ENCODE data around the gene PPTC7.
"Not testable (repeated sequence)": the region's sequence is repeated elsewhere in the genome, so short reads cannot be mapped to it uniquely, and the experiment has no call there.

Gene PPTC7

GRCh38 chr12:110561471-110562201, 21.5 kb downstream of the PPTC7 start:
- DNase-seq (ENCODE audit: low read depth): no peak

GRCh38 chr12:110560946-110561345, 22.2 kb downstream of the PPTC7 start:
- no peak for DNase-seq (ENCODE audit: low read depth)

DNA sequence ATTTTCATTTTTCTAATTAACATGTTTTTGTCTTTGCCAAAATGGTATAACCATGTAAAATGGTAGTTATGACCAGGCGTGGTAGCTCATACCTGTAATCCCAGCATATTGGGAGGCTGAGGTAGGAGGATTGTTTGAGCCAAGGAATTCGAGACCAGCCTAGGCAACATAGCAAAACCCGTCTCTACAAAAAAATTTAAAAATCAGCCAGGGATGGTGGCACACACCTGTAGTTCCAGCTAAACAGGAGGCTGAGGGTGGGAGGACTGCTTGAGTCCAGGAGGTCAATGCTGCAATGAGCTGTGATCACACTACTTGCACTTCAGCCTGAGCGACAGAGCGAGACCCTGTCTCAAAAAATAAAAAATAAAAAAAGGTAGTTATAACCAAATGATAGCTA, 23.1 kb downstream of the PPTC7 start:
- DNase-seq (ENCODE audit: low read depth): no peak

DNA sequence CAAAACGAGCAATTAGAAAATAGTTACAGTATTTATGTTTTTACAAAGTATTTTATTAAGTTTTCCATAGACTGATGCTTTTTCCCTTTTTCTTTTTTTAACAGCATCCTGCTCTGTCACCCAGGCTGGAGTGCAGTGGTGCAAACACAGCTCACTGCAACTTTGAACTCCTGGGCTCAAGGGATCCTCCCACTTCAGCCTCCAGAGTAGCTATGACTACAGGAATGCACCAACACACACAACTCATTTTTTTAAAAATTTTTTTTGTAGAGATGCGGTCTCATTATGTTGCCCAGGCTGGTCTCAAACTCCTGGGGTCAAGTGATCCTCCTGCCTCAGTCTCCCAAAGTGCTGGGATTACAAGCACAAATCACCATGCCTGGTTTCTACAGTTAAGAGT, 24.2 kb downstream of the PPTC7 start:
- not testable (repeated sequence) for DNase-seq (ENCODE audit: low read depth)

- no peak for DNase-seq (ENCODE audit: low read depth)
Observed at GRCh38 chr12:110557300-110557699, 25.8 kb downstream of the PPTC7 start.

DNA sequence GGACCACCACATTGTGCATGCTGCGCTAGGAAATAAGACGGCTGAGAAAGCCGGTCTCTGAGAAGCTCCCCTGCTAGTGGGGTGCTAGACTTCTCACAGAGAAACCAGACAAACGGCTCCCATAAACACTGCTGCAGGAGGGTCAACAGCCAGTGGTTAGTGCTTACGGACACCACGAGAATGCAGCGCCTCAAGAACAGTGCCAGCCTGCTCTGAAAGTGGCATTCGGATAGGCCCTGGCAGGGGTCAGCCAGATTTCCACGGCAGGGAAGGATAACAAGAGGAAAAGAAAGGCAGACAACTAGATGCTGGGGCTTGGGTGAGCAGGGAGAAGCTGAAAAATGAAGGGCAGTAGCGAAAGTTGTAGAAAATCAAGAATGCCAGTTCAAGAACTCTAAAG, 26.4 kb downstream of the PPTC7 start:
- DNase-seq (ENCODE audit: low read depth): no peak

DNA sequence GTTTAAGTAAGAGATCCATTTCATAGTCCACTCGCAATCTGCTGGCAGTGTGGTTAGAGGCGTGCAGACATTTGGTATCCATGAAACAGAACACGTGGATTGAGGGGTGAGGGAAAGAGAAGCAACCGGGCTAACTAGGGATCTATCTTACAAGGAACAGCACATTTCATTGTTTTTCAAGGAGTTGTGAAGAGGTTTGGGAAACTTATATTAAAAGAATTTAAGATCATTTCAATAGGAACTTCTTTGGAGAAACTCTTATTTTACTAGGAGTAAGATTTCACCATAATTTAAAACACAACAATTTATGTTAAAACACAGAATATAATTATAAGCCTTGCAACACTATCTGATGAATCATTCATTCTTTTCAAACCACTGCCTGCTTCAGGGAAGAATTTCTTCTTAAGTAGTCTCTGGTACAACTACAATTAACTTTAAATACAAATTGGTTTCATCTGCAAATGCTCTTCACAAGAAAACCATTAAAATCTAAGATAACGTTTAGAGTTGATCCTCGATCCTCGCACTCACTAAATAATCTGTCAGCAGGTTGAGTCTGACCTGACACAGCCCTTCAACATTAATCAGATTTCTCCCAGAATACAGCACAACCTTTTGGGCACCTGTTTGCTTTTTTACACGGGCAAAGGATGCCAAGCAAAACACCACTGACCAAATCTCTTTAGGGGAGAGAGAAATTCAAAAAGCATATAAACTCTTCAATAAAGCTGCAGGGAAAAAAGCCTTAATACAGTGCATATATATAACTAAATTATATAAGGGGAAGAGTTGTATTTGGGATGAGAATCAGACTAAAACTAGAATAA, 27.3 kb downstream of the PPTC7 start:
- DNase-seq (ENCODE audit: low read depth): no peak

- no peak for DNase-seq (ENCODE audit: low read depth)
Observed at GRCh38 chr12:110554184-110554583, 28.9 kb downstream of the PPTC7 start.

DNA sequence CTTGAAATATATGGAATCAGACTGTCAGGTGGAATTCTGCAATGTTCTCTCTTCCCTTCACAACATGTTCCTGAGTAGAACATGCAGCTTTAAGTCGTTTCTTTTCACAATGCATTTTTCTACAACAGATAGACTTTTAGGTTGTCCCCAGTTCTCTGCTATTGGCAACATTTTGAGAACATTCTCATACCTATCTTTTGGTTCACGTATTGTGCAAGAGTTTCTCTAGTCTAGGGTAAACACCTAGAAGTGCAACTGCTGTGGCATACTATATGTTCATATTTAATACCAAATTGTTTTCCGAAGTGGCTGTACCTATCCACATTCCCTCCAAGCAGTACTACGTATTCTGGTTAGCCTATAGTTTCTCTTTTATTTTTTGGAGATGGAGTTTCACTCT, 32.1 kb downstream of the PPTC7 start:
- no peak for DNase-seq (ENCODE audit: low read depth)

- no peak for DNase-seq (ENCODE audit: low read depth)
Observed at GRCh38 chr12:110549716-110550115, 33.4 kb downstream of the PPTC7 start.

- no peak for DNase-seq (ENCODE audit: low read depth)
Observed at GRCh38 chr12:110548678-110549077, 34.4 kb downstream of the PPTC7 start.

DNA sequence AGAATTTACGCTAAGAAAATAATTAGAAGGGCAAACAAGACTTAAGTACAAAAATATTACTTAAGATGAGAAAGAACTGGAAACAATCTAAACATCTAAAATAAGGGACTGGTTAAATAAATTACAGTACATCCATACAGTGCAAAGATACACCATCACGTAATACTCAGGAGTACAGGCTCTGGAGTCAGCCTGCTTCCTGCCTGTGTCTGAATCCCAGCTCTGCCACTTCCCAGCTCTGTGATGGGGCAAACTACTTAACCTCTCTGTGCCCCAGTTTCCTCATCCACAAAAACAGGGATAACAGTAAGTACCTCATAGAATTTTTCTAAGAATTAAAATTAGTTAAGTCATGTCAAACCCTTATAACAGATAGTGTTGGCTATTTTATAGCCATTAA, 36.0 kb downstream of the PPTC7 start:
- DNase-seq (ENCODE audit: low read depth): no peak

DNA sequence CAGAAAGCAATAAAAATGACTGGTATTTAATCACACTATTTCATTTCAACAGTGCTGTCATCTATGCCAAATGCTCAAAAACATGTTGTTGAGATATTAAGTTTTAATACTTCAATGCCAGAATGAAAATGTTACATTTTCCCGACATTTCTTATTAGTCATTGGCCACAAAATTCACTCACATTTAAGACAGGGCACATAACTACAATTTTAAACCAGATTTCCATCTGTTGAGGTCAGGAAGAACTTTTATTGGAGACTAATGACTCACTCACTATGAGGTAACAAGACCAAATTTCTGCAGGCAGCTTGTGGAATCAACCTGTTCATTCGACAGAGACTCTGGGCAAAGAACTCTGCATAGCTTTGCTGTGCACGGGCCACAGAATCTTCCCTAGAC, 36.8 kb downstream of the PPTC7 start:
- no peak for DNase-seq (ENCODE audit: low read depth)

DNA sequence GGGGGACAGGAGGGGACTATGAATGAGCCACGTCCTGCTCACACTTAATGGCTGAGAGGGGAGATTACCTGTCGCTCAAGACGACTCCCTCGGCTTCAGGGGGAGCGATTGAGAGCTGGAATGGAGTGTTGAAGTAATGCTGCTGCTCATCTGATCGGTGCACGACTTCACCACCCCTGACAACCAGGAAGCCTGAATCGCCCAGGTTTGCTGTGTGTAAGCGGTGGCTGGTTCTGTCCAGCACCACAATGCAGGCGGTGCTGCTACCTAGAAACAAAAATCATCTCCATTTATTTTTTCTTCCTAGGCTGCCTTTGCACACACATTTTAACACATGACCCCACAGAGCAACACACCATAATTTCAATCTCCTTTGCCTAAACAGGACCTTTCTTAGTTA, 37.3 kb downstream of the PPTC7 start:
- DNase-seq (ENCODE audit: low read depth): no peak

GRCh38 chr12:110545259-110545658, 37.9 kb downstream of the PPTC7 start:
- not testable (repeated sequence) for DNase-seq (ENCODE audit: low read depth)

DNA sequence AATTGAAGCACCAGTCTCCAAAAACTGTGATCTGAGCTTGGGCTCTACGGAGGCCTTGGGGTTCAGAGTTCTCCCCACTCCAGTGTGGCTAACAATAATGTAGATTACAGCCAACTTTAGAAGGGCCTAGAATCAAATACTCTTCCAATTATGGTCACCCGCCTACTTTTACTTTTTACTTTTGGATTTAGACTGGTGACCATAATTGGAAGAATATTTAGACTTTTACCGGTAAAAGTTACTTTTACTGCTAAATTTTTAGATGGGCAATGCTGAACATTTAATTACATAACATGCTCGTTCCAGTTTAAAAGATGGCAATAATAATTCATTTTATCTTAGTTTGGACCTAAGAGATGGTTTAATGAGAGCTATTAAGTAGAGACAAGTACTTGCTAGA, 39.2 kb downstream of the PPTC7 start:
- DNase-seq (ENCODE audit: low read depth): no peak

- no peak for DNase-seq (ENCODE audit: low read depth)
Observed at GRCh38 chr12:110543252-110543959, 39.7 kb downstream of the PPTC7 start.

DNA sequence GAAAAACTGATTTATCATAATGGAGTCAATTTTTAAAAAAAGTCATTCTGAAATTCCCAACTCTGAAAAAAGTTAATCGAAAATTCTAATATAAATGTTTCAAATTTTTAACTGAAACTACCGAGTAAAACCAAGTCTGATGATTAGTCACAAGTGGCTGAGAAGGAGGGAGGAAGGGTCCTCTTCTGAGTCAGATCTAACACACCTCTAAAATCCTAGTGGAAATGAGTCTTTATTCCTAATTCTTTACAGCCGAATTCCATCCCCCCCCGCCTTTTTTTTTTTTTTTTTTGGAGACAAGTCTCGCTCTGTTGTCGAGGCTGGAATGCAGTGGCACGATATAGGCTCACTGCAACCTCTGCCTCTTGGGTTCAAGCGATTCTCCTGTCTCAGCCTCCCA, 43.1 kb downstream of the PPTC7 start:
- no peak for DNase-seq (ENCODE audit: low read depth)

DNA sequence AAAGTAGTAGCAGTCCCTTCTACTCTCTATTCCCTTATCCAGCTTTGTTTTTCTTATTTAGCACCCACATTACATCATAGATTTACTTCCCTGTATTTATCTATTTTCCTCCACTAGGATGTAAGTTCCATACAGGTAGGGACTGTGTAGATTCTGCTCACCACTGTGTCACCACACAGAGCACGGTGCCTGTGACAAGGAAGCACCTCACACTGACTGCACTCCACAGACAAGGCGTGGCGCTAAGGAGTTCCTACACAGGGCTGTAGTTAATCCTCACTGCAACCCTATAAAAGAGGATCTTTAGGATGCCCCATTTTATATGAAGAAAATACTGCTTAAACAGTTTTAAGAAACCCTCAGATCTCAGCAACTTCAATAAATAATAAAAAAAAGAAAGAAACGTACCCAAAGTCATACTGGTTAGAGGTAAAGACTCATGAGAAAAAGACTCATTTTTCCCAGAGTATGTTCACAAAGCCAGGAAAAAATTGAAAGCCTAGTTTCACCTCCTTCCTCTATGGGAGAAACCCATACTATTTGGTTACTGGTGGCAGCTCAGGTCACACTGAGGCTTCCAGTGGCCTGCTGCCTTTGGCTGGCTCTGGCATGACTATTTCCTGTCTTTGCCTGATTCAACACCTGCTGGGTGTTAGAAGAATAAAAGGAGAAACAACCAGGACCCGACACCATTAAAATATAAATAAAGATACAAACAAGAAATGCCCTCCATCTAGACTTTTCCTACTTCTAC, 44.1 kb downstream of the PPTC7 start:
- DNase-seq (ENCODE audit: low read depth): no peak

GRCh38 chr12:110537605-110538409, 45.3 kb downstream of the PPTC7 start:
- DNase-seq (ENCODE audit: low read depth): no peak
